Renal pelvis (tissue), 3 donors: ENCODE measurements around the gene HENMT1. TPM values are rescaled to one million over a fixed set of nuclear protein-coding genes. Genes with fewer than 3 reads are reported as not detected.

ENCODE experiments used
- polyA plus RNA-seq, 3 donors: library from polyadenylated mRNA; unstranded; fragments of 120-200 nt; gene quantifications; one replicate each; pipeline ENCODE4 v1.2.1, GENCODE V29; 2013; ENCODE audit not compliant: insufficient read length in 3 of 3

The HENMT1 gene
- polyA plus RNA-seq, 3 donors: 9.6 to 11.0 (median 9.6) TPM

Other genes starting within 250 kb of the HENMT1 start
- not detected for gene NBPF6, start 210.8 kb downstream of the HENMT1 start, polyA plus RNA-seq
- gene EEIG2, start 101.0 kb downstream of the HENMT1 start, polyA plus RNA-seq: 10 to 100 TPM; 14.4 to 16.6 (median 14.7) TPM
- gene PRPF38B, start 31.2 kb upstream of the HENMT1 start, polyA plus RNA-seq: 10 to 100 TPM; 65.8 to 94.9 (median 90.2) TPM
- gene FNDC7, start 51.8 kb upstream of the HENMT1 start, polyA plus RNA-seq: not detected
- gene STXBP3, start 85.6 kb upstream of the HENMT1 start, polyA plus RNA-seq: 10 to 100 TPM; 53.6 to 70.9 (median 69.5) TPM
- gene AKNAD1, start 196.0 kb upstream of the HENMT1 start, polyA plus RNA-seq: not detected
- 10 to 100 TPM; 15.3 to 19.9 (median 16.2) TPM for gene GPSM2, start 215.9 kb upstream of the HENMT1 start, polyA plus RNA-seq